HEK293T (cell line): ENCODE results near the gene JAM2.

ENCODE experiments used
- BHLHE40 ChIP-seq: fragments of 450-650 bp; IDR thresholded peaks from 2 replicates; pipeline ENCODE4 v1.6.1; 2016; ENCODE audit warnings: mild to moderate bottlenecking, moderate library complexity, borderline replicate concordance
- FOXM1 ChIP-seq: fragments of 450-650 bp; IDR thresholded peaks from 2 replicates; pipeline ENCODE4 v1.6.1; 2017; ENCODE audit warnings: mild to moderate bottlenecking, borderline replicate concordance
- HDGF ChIP-seq: fragments of 450-650 bp; IDR thresholded peaks from 2 replicates; pipeline ENCODE4 v1.6.1; 2017; ENCODE audit warnings: antibody characterized with exemption, borderline replicate concordance
- NFRKB ChIP-seq: fragments of 450-650 bp; IDR thresholded peaks from 2 replicates; pipeline ENCODE4 v1.6.1; 2016; ENCODE audit warnings: mild to moderate bottlenecking, moderate library complexity
- SP1 ChIP-seq: fragments of 450-650 bp; IDR thresholded peaks from 2 replicates; pipeline ENCODE4 v1.6.1; 2017
- SUZ12 ChIP-seq: fragments of 450-650 bp; IDR thresholded peaks from 2 replicates; pipeline ENCODE4 v1.6.1; 2016; ENCODE audit warnings: mild to moderate bottlenecking
- TARDBP ChIP-seq: fragments of 450-650 bp; IDR thresholded peaks from 2 replicates; pipeline ENCODE4 v1.6.1; 2016
- ZNF384 ChIP-seq: fragments of 450-650 bp; IDR thresholded peaks from 2 replicates; pipeline ENCODE4 v1.6.1; 2016
- TF ChIP-seq, protein P1 (sequence below): fragments of 450-650 bp; IDR thresholded peaks from 2 replicates; pipeline ENCODE4 v1.6.1; 2016

DNA sequence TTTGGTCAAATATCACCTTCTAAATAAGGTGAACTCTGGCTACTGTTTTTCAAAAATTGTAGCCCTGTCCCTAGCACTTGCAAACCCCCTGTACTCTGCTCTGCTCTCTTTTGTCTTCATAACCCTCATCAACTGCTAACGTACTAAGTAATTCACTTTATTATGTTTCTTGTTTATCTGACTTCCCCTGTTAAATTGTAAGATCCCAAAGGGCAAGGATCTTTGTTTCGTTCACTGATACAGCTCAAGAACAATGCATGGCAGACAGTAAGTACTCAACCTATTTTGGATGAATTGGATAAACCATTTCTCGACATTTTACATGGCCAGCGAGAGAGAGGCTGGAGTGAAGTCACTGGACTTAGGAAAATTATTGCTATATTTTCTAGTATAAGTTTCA lies 48.7 kb downstream of the JAM2 start:
- TF ChIP-seq BHLHE40 (no peak), SP1 (no peak), TARDBP (no peak), FOXM1 (no peak), SUZ12 (no peak), HDGF (no peak), ZNF384 (no peak), NFRKB (no peak)
- TF ChIP-seq, protein P1, sequence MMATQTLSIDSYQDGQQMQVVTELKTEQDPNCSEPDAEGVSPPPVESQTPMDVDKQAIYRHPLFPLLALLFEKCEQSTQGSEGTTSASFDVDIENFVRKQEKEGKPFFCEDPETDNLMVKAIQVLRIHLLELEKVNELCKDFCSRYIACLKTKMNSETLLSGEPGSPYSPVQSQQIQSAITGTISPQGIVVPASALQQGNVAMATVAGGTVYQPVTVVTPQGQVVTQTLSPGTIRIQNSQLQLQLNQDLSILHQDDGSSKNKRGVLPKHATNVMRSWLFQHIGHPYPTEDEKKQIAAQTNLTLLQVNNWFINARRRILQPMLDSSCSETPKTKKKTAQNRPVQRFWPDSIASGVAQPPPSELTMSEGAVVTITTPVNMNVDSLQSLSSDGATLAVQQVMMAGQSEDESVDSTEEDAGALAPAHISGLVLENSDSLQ = no peak
